HG02610 (cell line): ENCODE measurements around the gene TBL2.
A peak's percentile ranks its signal among the peaks of the same experiment; 100 is the strongest.
"Not testable (repeated sequence)": the region's sequence is repeated elsewhere in the genome, so short reads cannot be mapped to it uniquely, and the experiment has no call there.

Experiments used
- ATAC-seq: cut with Tn5 transposase; IDR thresholded peaks from one replicate; pipeline ENCODE4 v1.9.1; 2021; ENCODE audit warnings: mild to moderate bottlenecking, moderate library complexity; ENCODE audit not compliant: unreplicated experiment

The TBL2 gene

DNA sequence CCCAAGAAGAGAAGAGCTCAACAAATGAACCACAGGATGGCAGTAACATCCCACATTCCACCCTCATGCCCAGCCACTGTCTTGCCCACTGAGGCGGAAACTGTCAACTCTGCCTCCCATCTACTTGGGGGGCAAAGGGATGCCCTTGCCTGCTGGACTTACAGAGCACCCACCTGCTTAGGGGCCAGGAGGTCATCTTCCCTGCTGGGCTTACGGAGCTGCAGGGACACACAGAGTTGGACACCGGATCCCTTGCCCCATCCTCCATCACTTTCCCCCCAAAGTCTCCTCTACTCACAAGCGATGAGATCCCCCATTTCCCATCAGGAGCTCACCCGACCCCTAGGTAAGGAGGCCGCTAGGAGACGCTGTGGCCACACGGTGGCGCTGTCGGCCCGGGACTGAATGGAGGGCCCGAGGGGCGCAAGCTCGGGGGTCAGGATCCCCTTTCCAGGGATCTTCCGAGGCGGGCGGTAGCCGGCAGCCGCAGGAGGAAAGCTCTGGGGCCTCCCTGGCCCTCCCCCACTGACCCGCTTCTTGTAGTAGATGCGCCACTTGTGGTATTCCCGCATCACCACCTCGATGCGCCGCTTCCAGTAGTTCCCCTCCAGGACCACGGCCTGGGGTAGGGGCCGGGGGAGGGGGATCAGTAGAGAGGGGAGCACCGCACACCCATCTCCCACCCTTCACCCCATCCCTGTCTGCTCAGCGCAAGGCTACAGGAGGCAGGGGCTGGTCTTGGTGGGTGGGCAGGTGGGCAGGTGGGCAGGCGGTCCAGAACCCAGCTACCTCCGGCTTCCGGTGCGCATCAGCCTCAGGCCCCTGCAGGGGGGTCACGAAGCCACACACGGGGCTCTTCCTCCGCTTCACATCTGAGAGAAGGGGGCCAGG, 28.7 kb upstream of the TBL2 start:
- ATAC-seq, result no peak

DNA sequence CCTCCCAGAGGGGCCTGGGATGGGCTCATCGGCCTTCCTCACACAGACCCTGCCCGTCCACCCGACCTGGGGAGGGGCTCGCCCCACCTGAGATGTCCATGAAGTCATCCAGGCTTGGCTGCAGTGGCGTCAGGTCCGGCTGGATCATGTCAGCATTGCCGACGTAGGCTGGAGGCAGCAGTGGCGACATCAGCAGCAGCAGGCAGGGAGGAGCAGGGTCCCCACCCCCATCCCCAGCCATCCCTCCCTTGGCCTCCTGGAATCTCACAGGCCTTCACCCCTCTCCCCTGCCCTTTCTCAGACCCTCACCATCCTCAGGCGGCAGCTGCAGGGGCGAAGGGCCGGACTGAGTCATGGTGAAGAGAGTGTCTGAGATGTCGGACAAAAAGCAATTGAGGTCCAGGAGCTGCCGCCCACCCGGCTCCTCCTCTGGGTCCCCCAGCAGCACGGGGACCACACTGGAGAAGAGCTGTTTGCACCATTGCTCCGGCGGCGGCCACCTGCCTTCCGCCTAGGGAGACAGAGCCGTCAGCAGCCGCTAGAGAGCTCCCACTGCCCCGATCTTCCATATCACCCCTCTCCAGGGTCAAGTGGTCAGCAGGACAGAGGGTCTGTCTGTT, 27.3 kb upstream of the TBL2 start:
- no peak for ATAC-seq

DNA sequence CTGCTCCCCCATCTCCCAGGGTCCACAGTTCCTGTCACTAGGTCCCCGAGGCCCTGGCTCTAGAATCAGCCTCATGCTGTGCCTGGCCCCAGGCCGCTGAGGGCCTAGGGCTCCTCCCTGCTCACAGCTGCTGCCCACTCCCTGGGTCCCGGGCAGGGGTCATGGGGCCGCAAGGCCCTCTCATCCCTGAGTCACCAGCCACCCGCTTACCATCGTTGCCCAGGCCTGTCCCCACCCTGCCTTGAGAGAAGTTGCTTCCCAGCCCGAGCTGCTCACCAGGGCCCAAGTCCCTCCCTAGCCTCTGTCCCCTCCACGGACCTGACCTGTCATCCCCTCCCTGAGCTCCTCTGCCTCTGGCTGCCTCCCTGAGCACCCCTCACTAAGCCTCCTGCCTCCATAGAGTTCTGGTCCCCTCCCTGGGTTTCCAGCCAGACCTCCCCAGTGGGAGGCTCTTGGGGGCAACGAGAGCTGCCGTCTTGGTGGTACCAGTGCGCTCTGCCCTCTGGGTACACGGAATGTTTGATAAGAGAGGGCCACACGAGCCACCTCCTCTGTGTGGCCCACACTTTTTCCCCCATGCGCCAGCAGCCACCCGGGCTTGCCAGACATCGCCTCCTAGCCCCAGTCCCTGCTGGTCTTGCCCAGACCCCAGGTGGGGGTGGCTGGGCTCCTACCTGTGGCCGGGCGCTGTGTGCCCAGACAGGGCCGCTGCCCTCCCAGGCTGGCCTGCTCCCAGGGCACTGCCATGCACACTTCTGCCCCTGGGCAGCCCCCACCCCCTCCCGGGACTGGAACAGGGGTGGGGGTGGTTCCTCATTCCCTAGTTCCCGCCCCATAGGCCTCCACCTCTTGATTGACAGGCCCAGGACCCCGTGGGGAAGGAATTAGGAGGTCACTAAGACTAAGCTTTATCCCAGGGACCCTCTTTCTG, 24.6 kb upstream of the TBL2 start:
- no peak for ATAC-seq

DNA sequence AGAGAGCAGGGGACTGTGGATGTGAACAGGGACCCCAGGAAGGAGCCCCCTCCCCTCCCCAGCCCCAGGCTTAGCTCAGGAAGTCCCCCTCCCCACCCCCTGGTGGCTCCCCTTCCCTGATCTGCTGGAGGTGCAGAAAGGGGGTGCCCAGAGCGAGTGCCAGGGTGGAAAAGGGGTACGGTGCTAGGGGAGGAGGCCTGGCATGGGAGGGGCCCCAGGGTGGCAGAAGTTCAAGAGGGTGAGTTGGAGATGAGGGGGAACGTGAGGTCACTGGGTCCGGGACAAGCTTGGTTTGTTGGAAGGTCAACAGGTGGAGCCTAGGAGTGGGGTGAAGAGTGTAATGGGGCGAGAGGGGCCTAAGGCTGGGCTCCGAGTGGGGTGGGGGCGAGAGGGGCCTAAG, 21.5 kb upstream of the TBL2 start:
- no peak for ATAC-seq

DNA sequence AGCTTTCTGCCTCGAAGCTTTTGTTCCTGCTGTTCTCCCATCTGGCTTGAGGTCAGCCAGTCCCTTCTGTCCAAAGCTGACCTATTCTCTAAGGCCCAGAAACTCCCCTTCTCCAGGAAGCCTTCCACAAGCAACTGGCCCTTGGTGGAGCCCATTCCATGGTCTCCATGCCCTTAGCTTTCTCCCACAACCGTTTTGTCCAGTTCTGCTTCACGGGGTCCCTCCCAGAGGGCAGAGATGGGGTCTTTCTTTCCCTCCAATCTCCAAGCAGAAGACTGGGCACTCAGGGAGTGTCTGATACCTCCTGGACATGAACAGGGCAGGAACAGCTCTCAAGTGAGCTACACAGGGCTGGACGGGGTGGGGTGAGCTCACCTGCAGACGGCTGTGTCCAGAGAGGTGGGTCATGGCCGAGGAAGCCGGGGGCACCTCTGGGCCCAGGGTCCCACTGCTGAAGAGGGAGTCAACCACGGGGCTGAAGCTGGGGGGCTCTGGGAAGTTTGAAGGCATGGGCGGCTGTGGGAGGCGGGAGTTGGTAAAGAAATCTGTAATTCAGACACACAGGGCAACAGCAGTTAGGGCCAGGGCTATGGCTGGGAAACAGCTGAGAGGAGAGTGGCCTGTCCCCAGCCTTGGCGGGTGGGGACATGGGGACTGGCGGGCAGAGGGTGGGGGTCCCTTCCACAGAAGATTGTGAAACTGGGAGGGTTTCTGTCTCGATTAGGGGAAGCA, 20.9 kb upstream of the TBL2 start:
- ATAC-seq, result no peak

DNA sequence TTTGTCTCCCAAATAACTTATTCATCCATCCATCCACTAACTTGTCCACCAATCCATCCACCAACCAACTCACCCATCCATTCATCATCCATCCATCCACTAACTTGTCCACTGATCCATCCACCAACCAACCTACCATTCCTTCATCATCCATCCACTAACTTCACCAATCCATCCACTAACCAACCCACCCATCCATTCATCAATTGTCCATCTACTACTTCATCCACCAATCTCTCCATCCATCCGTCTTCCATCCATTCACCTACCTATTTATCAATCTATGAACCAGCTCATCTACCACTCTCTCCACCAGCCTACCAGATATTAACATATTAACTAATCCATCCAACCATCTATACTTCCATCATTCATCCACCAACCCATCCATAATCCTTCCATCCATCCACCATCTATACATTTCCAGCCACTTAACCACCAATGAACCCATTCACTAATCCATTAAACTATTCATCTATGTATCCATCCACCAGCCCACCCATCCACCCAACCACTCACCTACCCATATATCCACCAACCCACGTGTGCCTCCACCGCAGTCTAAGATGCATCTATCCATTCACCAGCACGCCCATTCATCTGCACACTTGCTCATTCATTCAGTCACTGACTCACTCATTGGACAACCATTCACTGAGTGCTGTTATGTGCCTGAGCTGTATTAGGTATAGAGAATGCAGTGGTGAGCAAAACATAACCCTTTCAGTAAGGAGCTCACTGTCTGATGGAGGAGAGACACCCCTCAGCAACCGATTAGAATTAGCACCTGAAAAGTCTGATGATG, 19.8 kb upstream of the TBL2 start:
- no peak for ATAC-seq

DNA sequence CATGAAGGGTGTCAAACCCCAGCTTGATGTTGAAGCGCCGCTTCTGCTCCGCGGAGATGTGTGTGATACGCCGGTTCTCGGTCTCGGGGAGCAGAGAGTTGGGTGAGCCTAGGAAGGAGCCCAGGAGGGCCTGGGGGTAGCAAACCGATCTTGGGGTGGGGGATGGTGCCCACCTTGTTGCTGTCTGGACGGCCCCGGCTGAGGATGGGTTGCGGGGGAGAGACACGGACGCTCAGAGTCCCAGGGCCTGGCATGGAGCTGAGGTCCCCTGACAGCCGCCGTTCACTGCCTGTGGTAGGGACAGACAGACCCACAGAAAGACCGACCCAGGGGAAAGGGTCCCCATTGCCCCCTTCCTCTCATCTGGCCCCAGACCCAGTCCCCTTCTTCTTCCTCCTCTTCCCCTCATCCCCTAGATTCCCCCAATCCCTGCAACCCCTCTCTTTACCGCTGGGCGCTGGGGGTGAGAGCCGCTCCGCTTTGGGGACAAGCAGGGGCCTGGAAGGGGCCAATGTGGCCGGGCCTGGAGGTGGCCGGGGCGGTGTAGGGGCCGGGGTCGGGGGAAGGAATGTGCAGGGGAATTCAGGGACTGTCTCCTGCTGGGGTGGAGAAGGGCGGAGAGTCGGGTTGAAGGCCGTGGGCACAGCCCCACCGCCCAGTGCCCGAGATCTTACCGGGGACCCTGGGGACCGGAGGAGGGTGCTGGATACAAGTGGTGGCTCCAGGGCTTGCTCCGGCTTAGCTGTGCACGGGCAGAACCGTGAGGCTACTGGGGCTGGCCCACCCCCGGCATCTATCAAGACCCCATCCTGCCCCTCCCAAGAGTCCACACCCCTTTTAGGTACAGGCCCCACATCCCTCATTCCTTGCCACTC, 18.0 kb upstream of the TBL2 start:
- no peak for ATAC-seq

DNA sequence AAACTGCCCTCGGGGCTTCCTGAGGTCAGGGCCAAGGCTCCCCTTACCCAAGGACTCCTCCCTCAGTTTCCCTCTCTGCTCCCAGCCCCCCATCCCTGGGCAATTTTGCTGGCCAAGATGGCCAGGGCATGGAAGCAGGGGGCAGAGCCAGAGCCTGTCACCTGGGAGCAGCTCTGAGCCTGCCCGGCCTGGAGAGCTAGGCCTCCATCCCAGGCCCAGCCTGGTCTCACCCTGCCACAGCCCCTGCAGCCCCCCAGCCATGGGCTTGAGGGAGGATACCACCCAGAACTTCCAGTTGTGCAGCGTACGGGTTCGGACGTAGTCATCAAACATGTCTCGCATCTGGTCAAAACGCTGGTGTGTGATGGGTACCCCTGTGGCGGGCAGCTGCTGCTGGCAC, 17.0 kb upstream of the TBL2 start:
- ATAC-seq, result no peak

DNA sequence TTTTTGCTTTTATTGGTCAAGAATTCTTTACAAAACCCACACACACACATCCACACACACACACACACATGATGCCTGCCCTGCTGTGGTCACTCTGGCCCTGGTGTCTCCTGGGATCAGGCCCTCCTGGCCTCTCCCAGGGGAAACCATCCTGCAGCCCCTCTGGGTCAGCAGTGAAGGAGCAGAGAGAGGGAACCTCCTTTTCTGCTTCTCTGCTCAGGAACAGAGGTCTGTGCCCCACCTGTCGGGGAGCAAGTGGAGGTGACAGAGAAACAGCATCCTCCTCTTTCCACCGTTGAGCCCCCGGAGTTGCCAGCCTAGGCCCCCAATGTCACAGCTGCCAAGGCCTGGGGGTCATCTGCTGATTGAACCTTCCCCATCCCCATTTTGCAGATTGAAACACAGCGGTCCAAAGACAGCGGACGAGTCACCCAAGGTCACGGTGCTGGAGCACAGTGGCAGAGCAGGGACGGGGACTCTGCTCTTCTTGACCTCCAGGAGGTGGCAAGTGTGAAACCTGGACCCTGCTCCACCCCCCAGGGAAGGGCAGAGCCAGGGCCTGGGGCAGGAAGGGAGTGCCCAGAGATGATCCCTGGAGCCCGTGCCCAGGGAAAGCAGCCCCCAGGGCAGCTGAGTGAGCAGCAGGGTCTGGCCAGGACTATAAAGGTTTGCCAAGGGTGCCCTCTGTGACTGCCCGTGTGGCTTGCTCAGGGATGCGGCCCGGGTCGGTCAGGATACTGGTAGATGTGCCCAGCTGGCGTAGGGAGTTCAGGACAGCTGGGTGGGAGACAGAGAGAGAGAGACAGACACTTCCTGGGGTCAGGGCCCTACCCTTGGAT, 15.0 kb upstream of the TBL2 start:
- ATAC-seq, result no peak

DNA sequence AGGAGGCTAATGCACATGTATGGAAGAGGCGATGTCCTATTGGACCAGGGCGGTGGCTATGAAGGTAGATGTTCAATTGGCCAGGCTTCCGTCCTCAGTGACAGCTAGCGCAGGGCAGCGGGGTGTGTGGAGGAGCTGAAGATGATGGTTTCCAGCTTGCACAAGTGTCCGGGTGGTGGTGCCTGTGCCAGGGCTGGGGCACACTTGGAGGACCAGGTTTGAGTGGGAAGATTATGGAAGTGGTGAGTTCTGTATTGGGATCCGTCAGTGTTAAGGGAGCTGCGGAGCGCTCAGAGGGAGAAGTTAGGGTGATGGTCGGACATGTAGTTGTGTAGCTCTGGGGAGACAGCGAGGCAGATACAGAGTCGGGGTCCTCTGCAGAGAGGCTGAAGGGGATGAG, 8.5 kb upstream of the TBL2 start:
- ATAC-seq, result no peak

DNA sequence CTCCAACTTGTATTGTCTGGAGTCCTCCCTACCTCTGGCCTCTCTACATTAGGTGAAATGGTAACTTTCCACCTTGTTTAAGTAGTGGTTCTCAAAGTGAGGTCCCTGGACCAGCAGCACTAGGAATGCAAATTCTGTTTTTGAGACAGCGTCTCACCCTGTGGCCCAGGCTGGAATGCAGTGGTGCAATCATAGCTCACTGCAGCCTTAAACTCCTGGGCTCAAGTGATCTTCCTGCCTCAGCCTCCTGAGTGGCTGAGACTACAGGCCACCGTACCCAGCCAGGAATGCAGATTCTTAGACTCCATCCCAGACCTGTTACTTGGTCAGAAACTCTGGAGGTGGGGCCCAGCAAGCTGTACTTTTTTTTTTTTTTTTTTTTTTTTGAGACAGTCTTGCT, 6.8 kb upstream of the TBL2 start:
- no peak for ATAC-seq

DNA sequence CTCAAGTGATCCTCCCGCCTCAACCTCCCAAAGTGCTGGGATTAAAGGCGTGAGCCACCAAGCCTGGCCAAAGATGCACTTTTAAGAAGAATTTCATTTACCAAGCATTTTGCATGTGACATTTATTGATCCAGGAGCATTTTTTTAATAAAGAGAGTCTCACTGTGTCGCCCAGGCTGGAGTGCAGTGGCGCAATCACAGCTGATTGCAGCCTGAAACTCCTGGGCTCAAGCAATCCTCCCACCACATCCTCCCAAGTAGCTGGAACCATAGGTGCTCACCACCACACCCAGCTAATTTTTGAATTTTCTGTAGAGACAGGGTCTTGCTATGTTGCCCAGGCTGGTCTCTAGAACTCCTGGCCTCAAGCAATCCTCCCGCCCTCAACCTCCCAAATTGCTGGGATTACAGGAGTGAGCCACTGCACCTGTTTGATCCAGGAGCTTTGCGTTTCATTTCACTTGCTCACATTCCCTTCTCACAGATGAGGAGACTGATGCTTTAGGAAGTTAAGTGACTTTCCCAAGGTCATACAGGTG, 4.4 kb upstream of the TBL2 start:
- no peak for ATAC-seq

DNA sequence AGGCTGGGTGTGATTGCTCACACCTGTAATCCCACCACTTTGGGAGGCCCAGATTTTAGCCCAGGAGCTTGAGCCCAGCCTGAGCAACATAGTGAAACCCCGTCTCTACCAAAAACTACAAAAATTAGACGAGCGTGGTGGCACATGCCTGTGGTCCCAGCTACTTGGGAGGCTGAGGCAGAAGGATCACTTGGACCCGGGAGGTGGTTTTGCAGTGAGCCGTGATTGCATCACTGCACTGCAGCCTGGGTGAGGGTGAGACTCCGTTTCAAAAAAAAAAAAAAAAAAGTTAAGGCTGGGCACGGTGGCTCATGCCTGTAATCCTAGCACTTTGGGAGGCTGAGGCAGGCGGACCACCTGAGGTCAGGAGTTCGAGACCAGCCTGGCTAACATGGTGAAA, 2.6 kb upstream of the TBL2 start:
- not testable (repeated sequence) for ATAC-seq

DNA sequence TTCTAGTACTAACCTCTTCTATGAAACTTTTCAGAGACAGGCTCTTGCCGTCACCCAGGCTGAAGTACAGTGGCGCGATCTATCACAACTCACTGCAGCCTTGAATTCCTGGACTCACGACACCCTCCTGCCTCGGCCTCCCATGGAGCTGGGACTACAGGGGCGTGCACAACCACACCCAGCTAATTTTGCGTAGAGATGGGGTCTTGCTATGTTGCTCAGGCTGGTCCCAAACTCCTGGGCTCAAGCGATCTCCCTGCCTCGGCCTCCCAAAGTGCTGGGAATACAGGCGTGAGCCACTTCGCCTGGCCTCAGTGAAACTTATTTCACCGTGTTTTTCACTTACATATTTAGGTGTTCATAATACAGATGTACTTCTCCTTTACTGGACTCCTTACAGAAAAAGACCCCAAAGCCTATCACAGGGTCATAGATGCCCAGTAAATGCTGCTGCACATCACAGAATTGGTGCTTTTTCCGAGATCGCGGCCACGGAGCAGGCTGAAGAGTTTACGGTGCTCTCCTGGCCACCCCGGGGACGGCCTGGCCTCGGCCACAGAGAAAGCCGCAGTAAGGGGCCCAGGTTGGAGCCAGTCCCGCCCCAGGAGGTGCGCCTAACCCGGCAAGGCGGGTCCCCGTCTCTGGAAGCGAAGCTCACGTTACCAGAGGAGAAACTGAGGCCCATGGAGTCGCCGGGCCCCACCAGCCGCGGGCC, 595 bp downstream of the TBL2 start:
- peak; percentile 15 for ATAC-seq

DNA sequence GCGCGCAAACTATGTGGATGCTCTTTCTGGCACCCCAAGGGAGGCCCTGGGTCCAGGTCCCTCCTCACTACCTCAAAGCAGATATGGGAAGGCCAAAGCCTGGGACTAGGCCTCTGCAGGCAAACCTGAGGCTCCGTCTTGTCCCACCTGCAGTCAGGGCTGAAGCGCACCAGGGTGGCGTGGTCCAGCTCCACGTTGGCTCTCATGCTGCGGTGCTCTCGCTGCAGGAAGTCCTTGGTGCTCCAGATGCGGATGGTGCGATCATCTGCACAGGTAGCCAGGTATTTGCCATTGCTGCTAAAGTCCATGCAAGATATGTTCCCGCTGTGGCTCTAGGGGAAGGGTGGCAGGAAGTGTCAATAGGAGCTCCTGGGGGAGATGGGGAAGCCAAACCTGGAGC, 4.6 kb downstream of the TBL2 start:
- ATAC-seq, result no peak

DNA sequence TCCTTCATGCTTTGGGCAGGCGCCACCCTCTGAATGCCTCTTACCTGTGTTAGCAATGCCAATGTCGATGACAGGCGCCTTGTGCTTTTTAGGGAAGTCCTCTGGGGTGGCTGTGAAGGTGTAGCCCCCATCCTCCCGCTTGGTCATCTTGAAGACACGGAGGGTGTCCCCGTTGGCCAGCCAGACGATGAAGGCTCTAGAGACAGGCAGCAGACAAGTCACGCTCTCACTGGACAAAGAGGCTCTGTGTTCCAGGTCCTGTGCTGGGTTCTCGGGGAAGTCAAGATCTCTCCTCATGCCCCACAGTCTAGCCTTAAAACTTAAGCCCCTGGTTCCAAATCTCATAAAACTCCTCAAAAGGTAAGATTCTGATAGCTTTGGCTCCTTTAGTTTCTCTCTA, 5.1 kb downstream of the TBL2 start:
- no peak for ATAC-seq

DNA sequence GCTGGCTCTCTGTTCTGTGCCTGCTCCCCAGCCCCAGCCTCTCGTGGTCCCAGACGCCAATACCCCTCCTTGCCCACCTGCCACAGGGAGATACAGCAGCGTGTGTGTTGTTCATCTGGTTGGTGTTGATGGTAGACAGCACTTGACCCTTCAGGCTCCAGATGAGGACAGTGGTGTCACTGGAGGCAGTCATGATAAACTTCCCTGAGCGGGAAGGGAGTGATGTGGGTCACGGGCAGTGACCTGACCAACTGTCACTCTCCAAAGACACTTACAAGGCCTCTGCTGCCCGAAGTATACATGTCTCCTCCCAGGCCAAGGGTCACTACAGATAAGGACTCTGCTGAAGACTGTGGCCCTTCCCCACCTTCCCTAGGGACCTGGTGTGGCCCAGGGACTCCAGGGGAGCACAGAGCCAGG, 5.6 kb downstream of the TBL2 start:
- ATAC-seq, result no peak
